ENCODE data around the gene ARL5A. TPM values are rescaled to one million over a fixed set of nuclear protein-coding genes. Genes with fewer than 3 reads are reported as not detected.

ARL5A gene
- total RNA-seq, 2 donors from 2014 or later: 21.3 to 21.4 TPM

GRCh38 chr2:151780938-151781337, 47.3 kb downstream of the ARL5A start:
- H3K27ac ChIP-seq: no peak overlapping the region
- DNase-seq (no peak), ATAC-seq (no peak)
- no peaks in the 10 kb centered on the region for H3K27me3 ChIP-seq
- H3K4me3 ChIP-seq: no peak overlapping the region
- intact Hi-C loops (cut with DNase I): no loop called here
- no peaks in the 10 kb centered on the region for H3K4me1 ChIP-seq
- no peaks in the 10 kb centered on the region for H3K9me3 ChIP-seq
- TF ChIP-seq POLR2A (IDR thresholded peaks at IDR 0.05): no peak
- TF ChIP-seq CTCF (IDR thresholded peaks at IDR 0.05): no peak
- H3K36me3 ChIP-seq (replicated peaks in 1 of 2; ENCODE audit: insufficient read depth in 1 of 2, low read depth in 2 of 2): peaks cover 5 to 6% of the 10 kb centered on the region in 2 donors

GRCh38 chr2:151777935-151778334, 50.3 kb downstream of the ARL5A start:
- no peaks in the 10 kb centered on the region for H3K4me1 ChIP-seq
- 82 to 83% methylated on average over 2 of the region's 2 CpGs for WGBS, 2 donors
- no peaks in the 10 kb centered on the region for H3K9me3 ChIP-seq
- no peak overlapping the region for H3K4me3 ChIP-seq
- intact Hi-C loops (cut with DNase I): no loop called here
- no peaks in the 10 kb centered on the region for H3K27me3 ChIP-seq
- H3K27ac ChIP-seq: no peak overlapping the region
- no peak for DNase-seq
- ATAC-seq: no peak
- TF ChIP-seq POLR2A (IDR thresholded peaks at IDR 0.05): no peak
- no peak for TF ChIP-seq CTCF (IDR thresholded peaks at IDR 0.05)
- H3K36me3 ChIP-seq (replicated peaks in 1 of 2; ENCODE audit: insufficient read depth in 1 of 2, low read depth in 2 of 2): no peaks in the 10 kb centered on the region

GRCh38 chr2:151777487-151777886, 50.7 kb downstream of the ARL5A start:
- H3K4me1 ChIP-seq: no peaks in the 10 kb centered on the region
- H3K27me3 ChIP-seq: no peaks in the 10 kb centered on the region
- TF ChIP-seq POLR2A (IDR thresholded peaks at IDR 0.05) (no peak), CTCF (IDR thresholded peaks at IDR 0.05) (no peak)
- ATAC-seq: no peak
- DNase-seq: no peak
- intact Hi-C loops (cut with DNase I): no loop called here
- no peak overlapping the region for H3K27ac ChIP-seq
- no peak overlapping the region for H3K4me3 ChIP-seq
- H3K9me3 ChIP-seq: no peaks in the 10 kb centered on the region
- WGBS, 2 donors: 97 to 99% methylated on average over 3 of the region's 3 CpGs
- no peaks in the 10 kb centered on the region for H3K36me3 ChIP-seq (replicated peaks in 1 of 2; ENCODE audit: insufficient read depth in 1 of 2, low read depth in 2 of 2)

GRCh38 chr2:151776367-151776766, 51.9 kb downstream of the ARL5A start:
- Histone ChIP-seq H3K36me3 (replicated peaks in 1 of 2; ENCODE audit: insufficient read depth in 1 of 2, low read depth in 2 of 2) (no peaks in the 10 kb centered on the region), H3K9me3 (no peaks in the 10 kb centered on the region), H3K4me1 (no peaks in the 10 kb centered on the region), H3K4me3 (no peak overlapping the region), H3K27ac (no peak overlapping the region), H3K27me3 (no peaks in the 10 kb centered on the region)
- intact Hi-C loops (cut with DNase I): no loop called here
- ATAC-seq (no peak), DNase-seq (no peak)
- WGBS, 2 donors: 94 to 100% methylated on average over 1 of the region's 1 CpG
- TF ChIP-seq CTCF (IDR thresholded peaks at IDR 0.05): no peak
- TF ChIP-seq POLR2A (IDR thresholded peaks at IDR 0.05): no peak

- Histone ChIP-seq H3K36me3 (replicated peaks in 1 of 2; ENCODE audit: insufficient read depth in 1 of 2, low read depth in 2 of 2) (no peaks in the 10 kb centered on the region), H3K27me3 (no peaks in the 10 kb centered on the region), H3K27ac (no peak overlapping the region), H3K4me1 (no peaks in the 10 kb centered on the region), H3K9me3 (no peaks in the 10 kb centered on the region), H3K4me3 (no peak overlapping the region)
- intact Hi-C loops (cut with DNase I): no loop called here
- DNase-seq (no peak), ATAC-seq (no peak)
- no peak for TF ChIP-seq POLR2A (IDR thresholded peaks at IDR 0.05)
- no peak for TF ChIP-seq CTCF (IDR thresholded peaks at IDR 0.05)
- 92 to 94% methylated on average over 6 of the region's 6 CpGs for WGBS, 2 donors
These were observed 53.0 kb downstream of the ARL5A start for GRCh38 chr2:151775057-151775740.

Measured in body of pancreas (tissue), 4 donors.